Fibroblast of pulmonary artery (primary cell): ENCODE results near the gene TNFSF12.

Experiments used
- DNase-seq: peaks from one replicate; pipeline ENCODE4 v3.0.0-alpha.2; 2010; ENCODE audit warnings: low read depth
- H3K4me3 ChIP-seq: replicated peaks from 2 replicates; pipeline ENCODE4 v1.5.1; 2011; ENCODE audit warnings: low read depth, mild to moderate bottlenecking, control low read depth, low read length, moderate library complexity
- TF ChIP-seq, protein P1 (sequence below): IDR thresholded peaks from 2 replicates; pipeline ENCODE4 v1.5.1; 2011; ENCODE audit warnings: mild to moderate bottlenecking, control low read depth, low read length, inconsistent platforms; ENCODE audit errors: missing control alignments

The TNFSF12 gene

DNA sequence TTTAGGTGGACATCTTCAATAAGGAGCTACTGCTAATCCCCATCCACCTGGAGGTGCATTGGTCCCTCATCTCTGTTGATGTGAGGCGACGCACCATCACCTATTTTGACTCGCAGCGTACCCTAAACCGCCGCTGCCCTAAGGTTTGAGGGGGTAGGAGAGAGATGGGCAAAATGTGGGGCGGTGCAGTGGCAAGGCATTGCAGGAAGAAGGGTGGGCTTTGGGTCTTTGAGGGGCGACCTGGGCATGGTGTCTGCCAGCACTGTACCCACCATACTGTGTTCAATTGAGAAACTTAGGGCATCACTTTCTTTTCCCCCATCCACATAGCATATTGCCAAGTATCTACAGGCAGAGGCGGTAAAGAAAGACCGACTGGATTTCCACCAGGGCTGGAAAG, 21.5 kb downstream of the TNFSF12 start:
- no peak overlapping the region for H3K4me3 ChIP-seq
- no peak for DNase-seq
- TF ChIP-seq, protein P1, sequence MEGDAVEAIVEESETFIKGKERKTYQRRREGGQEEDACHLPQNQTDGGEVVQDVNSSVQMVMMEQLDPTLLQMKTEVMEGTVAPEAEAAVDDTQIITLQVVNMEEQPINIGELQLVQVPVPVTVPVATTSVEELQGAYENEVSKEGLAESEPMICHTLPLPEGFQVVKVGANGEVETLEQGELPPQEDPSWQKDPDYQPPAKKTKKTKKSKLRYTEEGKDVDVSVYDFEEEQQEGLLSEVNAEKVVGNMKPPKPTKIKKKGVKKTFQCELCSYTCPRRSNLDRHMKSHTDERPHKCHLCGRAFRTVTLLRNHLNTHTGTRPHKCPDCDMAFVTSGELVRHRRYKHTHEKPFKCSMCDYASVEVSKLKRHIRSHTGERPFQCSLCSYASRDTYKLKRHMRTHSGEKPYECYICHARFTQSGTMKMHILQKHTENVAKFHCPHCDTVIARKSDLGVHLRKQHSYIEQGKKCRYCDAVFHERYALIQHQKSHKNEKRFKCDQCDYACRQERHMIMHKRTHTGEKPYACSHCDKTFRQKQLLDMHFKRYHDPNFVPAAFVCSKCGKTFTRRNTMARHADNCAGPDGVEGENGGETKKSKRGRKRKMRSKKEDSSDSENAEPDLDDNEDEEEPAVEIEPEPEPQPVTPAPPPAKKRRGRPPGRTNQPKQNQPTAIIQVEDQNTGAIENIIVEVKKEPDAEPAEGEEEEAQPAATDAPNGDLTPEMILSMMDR, result no peak

DNA sequence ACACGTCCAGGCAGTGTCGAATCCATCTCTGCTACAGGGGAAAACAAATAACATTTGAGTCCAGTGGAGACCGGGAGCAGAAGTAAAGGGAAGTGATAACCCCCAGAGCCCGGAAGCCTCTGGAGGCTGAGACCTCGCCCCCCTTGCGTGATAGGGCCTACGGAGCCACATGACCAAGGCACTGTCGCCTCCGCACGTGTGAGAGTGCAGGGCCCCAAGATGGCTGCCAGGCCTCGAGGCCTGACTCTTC, 23.4 kb downstream of the TNFSF12 start:
- H3K4me3 ChIP-seq, result peak overlapping the region; percentile 65
- TF ChIP-seq, protein P1, result no peak
- DNase-seq, result no peak

DNA sequence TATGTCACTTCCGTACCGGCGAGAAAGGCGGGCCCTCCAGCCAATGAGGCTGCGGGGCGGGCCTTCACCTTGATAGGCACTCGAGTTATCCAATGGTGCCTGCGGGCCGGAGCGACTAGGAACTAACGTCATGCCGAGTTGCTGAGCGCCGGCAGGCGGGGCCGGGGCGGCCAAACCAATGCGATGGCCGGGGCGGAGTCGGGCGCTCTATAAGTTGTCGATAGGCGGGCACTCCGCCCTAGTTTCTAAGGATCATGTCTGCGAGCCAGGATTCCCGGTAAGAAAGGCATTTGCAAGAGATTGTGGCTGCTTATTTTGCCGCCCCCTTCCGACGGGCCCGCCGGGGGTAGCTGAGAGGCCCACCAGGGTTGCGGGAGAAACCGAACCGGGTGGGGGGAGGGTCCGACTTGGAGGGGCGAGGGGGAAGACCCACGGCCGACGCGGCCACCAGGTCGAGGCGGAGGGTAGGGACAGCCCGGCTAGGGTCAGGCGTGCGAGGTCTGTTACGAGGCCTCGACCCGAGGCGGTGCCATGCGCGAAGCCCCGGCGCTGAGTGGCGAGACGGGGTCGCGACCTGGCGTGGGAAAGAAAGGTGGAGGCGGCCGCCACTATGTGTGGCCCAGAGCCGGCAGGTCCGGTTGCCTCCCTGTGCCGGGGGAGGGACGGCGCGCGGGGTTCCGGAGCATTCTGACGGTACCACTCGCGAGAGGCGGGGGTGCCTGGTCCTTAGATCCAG, 23.9 kb downstream of the TNFSF12 start:
- peak overlapping the region; percentile 96 for H3K4me3 ChIP-seq
- TF ChIP-seq, protein P1, result no peak
- peak; percentile 99 for DNase-seq

DNA sequence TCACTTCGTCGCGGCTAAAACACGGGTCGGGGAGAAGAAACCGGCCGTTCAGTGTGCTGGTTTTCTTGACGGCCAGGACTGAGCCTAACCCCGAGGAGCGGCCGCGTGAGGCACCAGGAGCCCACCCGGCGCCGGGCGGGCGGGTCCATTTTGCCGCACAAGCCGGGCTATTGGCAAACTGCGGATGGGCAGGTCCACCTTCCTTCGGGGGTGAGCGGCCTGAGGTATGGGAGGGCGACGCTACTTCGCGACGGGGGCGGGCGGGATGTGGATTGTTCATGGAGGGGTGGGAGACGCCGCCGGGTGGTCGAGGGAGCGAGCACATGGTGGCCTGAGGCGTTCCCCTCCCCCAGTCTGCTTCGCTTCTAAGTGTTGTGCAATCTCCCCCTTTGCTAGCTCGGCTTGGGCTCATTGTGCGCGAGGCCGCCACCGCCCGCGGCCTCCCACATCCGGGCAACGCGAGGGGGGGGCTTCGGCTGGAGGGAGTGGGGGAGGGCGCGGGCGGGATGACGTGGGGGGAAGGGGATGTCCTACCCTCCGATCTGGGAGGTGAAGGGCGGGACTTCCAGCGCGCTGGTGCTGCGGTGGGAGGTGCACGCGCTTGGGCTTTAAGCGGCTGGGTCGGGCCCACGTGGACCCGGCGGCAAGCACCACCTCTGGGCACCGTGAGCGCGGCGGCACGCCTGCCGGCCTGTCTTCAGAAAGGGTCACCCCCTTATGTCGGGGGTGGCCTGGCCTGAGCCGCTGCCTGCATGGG, 24.6 kb downstream of the TNFSF12 start:
- TF ChIP-seq, protein P1, result no peak

DNA sequence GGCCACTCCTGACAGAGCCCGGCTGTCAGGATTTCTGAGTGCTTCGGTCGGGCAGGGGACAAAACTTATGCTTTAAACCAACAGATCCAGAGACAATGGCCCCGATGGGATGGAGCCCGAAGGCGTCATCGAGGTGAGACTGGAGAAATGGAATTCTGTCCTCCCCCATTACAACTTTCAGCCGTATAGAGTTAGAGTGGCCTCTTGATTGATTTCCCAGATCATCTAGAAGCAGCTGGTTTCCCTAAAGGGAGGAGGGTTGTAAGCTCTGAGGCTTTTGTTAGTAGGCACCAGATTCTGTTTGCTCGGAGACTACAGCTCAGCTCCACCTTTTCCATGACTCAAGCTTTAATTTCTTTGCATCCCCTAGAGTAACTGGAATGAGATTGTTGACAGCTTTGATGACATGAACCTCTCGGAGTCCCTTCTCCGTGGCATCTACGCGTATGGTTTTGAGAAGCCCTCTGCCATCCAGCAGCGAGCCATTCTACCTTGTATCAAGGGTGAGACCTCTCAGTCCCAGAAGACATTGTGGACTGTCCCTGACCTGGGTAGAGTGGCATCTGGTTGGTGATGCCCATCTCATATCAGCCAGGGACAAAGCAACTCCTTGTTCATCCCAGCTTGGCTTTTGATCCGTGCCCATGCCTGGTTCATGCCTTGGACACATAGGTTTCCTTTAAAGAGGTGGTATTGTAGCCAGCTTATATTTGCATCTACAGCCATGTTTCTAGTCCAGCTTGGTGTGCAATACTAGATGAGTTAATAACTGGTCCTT, 25.5 kb downstream of the TNFSF12 start:
- peak overlapping the region; percentile 96 for H3K4me3 ChIP-seq
- no peak for DNase-seq
- TF ChIP-seq, protein P1, result no peak

More for the DNA sequence above, 24.6 kb downstream of the TNFSF12 start:
- peak; percentile 97 for DNase-seq
- peak overlapping the region; percentile 96 for H3K4me3 ChIP-seq

DNA sequence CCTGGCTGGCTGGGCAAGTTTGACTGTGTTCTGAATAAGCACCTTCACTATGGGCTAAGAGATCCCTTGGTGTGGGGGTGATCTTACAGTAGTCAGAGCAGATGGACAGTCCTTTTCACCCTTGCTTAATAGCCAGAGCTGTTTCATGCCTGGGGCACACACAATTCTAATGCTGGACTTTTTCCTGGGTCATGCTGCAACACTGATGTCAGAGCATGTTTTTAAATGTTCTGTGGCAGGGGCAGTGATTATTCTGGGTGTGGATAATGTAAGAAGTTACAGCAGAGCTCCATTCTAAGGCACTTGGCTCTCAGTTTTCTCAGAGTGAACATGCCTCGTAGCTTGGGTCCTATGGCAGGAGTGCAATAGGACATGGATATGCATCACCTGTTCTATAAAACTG, 26.6 kb downstream of the TNFSF12 start:
- no peak for DNase-seq
- TF ChIP-seq, protein P1, result no peak
- H3K4me3 ChIP-seq, result peak overlapping the region; percentile 96
